Activated gamma-delta T cell treated with Interleukin-2 at 50 U/mL for 16 hours (primary cell): ENCODE results near the gene TSPEAR.
"Not testable (repeated sequence)": the region's sequence is repeated elsewhere in the genome, so short reads cannot be mapped to it uniquely, and the experiment has no call there.

Experiments used
- DNase-seq: peaks from one replicate; pipeline ENCODE4 v3.0.0-alpha.2; 2020

TSPEAR gene

DNA sequence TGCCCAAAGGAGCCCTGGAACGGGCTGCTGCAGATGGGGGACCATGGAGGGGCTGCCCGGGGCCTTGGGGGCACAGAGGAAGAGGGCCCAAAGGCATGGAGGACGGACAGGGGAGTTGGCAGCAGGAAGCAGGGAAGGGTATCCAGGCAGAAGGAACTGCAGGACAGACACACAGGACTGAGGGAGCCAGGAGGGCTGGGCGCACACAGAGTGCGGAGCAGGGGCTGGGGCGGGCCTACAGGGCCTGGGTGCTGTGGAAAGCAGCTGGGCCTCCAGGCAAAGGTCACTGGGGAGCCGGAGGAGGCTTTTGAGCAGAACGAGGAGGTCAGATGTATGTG, 199.5 kb downstream of the TSPEAR start:
- no peak for DNase-seq

DNA sequence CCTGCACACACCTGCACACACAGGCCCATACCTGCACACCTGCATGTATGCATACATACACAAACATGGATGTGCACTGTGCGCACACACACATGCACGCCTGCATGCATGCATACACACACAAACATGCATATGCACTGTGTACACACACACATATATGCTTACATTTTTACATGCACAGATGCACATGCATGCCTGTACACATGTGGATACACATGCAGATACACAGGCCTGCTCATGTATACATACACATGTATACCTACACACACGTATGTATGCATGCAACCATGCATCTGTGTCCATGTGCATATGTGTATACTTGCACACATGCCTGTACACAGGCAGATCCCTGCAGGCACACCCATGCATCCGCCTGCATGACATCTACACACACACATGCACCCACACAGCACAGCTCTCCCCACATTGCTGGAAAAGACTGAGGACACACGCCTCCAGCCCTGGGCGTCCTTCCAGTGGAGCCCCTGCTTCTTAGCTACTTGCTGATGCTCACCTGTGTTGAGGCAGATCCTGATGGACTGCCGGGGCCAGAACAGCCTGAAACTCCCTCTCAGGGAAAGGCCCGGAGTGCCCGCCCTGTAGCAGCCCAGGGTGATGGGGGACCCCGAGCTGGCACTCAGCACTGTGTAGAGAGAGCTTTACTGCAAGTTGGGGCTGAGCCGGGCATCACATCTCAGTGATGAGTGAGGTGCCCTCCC, 200.0 kb downstream of the TSPEAR start:
- no peak for DNase-seq

GRCh38 chr21:44510508-44511218, 200.7 kb downstream of the TSPEAR start:
- peak; percentile 79 for DNase-seq

DNA sequence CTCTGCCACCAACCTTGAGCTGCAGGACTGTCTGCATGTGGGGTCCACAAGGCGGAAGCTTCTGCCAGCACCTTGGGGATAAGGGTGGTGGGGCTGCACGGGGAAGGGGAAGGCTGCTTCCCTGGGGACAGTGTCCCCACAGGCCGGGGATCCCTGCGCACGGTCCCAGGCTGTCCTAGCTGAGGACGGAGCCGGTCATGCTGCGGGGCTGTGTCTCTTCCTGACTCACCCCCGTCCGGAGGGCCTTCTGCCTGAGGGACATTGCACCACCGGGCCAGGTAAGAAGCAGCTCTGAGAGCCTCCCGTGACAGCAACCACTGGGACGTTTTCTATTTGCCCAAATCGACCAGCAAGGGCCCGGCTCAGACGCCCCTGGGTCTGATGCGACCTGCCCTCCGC, 201.3 kb downstream of the TSPEAR start:
- no peak for DNase-seq

GRCh38 chr21:44509539-44509938, 201.8 kb downstream of the TSPEAR start:
- DNase-seq = no peak

GRCh38 chr21:44508711-44509445, 202.5 kb downstream of the TSPEAR start:
- DNase-seq = no peak

DNA sequence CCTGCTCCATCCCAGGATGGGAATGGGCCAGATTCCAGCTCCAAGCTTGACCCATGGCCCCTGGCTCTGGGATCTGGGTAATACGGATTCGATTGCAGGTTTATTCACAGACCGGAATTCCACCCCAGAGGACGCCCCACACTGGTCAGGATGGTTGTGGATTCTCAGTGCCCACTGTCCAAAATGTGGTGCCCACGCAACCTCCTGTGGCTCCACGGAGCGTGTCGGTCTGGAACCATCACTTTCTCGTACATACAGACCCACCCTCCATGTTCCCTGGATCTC, 203.0 kb downstream of the TSPEAR start:
- no peak for DNase-seq

DNA sequence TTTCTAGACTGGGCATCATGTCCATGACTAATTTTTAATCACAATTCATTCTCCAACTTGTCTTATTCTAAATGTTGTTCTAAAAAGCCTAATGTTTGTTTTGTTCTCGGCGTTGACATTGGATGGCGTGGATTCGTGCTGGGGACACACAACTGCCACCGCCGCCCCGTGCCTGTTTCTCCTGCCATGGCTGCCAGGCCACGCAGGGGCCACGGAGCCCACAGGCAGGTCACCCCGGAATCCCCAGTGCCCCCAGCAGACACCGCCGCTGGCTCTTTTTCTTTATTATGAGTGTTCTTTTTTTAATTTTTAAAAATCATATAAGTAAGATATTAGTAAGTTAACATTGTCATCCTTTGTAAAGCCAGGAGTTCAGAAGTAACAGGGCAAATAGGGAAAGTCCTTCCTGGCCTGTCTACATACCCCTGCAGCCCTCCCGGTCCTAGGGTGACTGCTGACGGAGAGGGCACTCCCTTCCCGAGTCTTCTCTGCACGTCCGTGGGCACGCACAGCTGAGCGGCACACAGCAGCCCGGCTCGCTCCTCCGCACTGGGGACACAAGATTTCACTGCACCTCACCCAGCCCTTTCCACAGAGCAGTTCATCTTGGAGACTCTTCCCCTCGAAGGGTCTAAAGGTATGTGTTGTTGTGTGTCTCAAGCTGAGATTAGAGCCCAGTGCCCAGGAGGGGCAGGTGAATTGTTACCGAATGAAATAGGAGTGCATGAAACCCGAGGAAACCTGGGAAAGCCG, 203.5 kb downstream of the TSPEAR start:
- DNase-seq = no peak

DNA sequence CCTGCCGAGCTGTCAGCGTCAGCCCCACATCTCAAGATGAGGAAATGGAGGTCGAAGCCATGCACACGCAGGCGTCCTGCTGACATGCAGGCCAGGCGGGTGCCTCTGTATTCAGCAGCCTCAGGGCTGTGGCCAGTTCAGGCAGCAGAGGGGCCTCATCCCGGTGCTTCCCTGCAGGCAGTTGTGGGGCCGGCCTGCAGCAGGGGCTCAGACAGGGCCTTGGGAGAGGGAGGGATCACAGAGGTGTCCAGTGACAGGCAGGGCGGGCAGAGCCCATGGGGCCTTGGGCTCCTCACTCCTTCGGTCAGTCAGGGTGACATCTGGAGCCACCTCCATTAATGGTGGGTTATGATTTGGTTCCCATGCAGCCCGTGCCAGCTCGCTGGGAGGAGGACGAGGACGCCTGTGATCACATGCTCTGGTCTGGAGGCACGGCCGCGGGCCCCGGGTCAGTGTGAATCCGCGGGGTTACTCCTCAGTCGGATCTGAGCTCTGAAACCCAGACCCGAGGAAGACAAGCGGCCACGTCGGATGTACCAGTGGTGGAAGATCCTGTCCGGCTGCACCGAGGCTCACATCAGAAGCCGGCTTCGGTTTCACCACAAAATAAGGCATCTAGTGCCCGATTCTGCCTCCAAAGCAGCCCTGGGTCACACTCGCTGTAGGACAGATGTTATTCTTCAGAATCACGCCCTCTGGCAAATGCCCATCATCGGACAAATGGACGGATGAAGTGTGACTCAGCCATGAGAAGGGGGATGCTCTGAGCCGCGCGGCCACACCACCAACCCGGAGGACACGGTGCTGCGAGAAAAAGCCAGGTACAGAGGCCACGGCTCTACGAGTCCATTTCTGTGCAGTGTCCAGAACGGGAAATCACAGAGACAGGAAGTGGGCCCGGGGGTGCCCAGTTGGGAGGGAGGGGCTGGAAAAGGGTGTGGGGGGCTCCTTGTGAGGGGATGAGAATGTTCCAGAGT, 204.8 kb downstream of the TSPEAR start:
- no peak for DNase-seq

DNA sequence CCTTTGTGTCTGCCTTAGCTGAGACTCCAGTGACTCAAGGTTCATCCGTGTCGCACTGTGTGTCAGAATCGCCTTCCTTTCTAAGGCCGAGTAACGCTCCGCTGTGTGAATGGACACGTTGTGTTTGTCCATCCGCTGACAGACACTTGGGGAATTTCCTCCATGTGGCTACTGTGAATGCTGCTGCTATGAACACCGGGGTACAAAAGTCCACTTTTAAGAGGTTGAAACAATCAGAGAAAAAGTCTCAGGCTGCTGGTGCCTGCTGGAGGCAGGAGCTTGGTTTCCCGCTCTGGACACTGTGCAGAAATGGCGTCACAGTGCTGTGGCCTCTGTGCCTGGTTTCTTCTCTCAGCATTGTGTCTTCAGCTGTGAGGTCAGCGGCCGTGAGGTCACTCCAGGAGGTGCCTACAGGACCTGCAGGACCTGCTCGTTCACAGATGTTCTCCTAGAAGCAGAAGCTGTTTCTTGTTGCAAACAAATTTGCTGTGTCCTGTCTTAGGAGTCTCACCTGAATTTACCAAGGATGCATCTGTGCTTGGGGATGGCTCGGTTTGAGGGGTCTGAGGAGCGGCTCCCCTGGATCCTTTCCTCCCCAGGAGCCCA, 205.6 kb downstream of the TSPEAR start:
- DNase-seq = no peak

- no peak for DNase-seq
Measured at GRCh38 chr21:44503901-44504399, 207.4 kb downstream of the TSPEAR start.

DNA sequence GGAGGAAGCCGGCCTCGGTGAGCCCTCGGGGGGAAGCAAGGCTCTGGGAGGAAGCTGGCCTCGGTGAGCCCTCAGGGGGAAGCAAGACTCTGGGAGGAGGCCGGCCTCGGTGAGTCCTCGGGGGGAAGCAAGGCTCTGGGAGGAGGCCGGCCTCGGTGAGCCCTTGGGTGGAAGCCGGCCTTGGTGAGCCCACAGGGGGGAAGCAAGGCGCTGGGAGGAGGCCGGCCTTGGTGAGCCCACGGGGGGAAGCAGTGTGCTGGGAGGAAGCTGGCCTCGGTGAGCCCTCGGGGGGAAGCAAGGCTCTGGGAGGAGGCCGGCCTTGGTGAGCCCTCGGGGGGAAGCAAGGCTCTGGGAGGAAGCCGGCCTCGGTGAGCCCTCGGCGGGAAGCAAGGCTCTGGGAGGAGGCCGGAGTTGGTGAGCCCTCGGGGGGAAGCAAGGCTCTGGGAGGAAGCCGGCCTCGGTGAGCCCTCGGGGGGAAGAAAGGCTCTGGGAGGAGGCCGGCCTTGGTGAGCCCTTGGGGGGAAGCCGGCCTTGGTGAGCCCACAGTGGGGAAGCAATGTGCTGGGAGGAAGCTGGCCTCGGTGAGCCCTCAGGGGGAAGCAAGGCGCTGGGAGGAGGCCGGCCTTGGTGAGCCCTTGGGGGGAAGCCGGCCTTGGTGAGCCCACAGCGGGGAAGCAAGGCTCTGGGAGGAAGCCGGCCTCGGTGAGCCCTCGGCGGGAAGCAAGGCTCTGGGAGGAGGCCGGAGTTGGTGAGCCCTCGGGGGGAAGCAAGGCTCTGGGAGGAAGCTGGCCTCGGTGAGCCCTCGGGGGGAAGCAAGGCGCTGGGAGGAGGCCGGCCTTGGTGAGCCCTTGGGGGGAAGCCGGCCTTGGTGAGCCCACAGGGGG, 208.1 kb downstream of the TSPEAR start:
- not testable (repeated sequence) for DNase-seq

GRCh38 chr21:44502171-44502958, 209.0 kb downstream of the TSPEAR start:
- no peak for DNase-seq

- DNase-seq = no peak
Measured at GRCh38 chr21:44500111-44500510, 211.3 kb downstream of the TSPEAR start.

DNA sequence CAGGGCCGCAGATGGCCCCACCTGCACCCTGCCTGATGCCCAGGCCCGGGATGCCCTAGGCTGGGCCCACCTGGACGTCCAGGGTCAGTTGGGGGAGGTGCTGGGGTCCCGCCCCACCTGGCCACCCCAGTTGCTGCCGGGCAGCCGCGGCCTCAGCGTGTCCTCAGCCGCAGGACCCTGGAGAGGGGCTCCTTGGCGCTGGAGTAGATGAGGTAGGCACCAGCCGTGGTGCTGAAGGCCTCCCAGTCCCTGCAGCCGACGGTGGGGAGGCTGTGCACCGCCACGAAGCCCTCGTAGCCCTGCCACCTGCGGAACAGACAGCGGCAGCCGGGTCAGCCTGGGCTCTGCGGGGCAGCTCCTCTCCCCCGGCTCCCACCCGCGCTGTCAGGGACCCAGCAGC, 211.7 kb downstream of the TSPEAR start:
- no peak for DNase-seq

DNA sequence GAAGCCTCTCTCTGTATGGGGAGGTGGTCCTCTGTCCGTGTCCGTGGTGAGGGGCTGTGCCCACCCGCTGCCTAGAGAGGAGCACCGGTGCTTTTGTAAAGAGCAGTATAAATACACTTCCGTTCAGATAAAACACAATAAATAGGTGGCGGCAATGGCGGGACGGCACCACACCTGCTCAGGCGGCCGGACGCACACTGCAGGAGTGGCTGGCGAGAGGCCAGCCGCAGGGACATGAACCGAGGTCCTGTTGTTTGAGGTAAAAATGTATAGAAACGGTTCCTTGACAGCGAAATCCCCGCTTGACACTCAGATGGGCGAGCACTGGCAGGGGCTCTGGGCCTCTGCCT, 212.2 kb downstream of the TSPEAR start:
- no peak for DNase-seq

DNA sequence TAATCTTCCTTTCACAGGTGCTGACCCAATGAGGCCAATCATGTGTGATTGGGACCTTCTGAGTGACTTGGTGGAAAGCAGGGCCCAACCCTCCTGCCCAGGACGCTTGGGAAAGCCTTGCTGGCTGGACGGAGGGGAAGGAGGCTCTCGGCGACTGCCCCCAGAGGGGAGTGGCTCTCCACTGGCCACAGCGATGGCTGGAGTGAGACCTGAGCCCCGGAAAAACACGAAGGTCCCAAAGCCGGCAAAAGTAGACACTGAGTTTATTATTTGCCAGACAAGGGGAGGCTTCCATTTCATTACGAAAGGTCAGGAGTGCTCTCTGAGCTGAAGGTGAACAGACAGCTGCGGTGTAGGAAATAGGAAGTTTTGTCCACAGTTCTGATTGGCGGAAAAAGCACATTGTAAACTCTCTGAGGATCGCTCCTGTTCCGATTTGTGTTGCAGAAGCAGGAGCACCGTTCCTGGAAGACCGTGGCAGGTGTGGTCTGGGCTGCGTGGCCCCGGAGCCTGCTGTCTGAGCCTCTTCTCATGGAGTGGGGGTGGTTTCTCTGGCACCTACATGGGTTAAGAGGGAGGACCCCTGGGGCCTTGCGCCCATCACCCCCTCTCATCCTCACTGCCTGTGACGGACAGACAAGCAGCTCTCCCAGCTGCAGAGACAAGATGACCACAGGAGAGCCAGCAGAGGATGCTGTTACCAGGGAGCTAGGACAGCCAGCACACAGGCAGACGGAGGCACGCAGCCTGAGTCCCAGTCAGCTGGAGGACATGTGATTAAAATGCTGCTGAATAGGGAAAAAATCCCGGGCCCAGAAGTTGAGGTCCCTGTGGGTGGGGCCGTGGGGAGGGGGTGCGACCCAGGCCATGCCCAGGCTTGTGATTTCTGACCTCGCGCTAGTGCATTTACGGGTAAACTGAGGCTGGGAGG, 212.8 kb downstream of the TSPEAR start:
- no peak for DNase-seq

DNA sequence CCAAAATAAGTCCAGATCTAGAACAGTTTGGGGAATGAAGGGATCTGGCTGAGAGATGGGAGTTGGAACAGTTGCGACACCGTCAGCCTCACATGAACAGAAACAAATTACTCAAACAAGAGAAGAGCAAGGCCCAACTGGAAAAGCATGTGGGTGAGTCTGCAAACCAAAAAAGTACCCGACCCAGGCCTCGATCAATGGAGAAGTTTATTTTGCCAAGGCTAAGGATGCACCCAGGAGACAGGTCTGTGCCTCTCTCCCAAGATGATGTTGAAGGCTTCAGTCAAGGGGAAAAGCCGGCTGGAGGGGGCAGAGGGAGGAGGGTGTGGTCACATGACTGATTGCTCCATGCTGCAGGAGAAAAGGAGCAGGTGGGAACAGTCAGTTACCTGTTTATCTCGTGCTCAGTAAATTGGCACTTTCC, 213.7 kb downstream of the TSPEAR start:
- no peak for DNase-seq
